NCI-H460 (cell line): ENCODE measurements around the gene FCN2. TPM values are rescaled to one million over a fixed set of nuclear protein-coding genes. Genes with fewer than 3 reads are reported as not detected.

Experiments used
- DNase-seq: peaks from one replicate; pipeline ENCODE4 v3.0.0-alpha.2; 2016; ENCODE audit warnings: low read depth; ENCODE audit errors: extremely low read depth
- total RNA-seq: library from RNA; depleted of rRNA; stranded (reverse); fragments of >200 nt; shearing (Covaris generic); gene quantifications from 2 replicates; pipeline ENCODE4 v1.2.3, GENCODE V29; 2014

Gene FCN2
- total RNA-seq, 1 experiment from 2014 or later, result not detected

GRCh38 chr9:134899818-134900217, 19.2 kb downstream of the FCN2 start:
- no peak for DNase-seq

- DNase-seq, result no peak
These were observed 22.3 kb downstream of the FCN2 start for GRCh38 chr9:134902936-134903335.

GRCh38 chr9:134908524-134909309, 28.1 kb downstream of the FCN2 start:
- DNase-seq, result no peak

GRCh38 chr9:134909511-134910481, 29.2 kb downstream of the FCN2 start:
- DNase-seq, result no peak

- DNase-seq, result no peak
These were observed 31.7 kb downstream of the FCN2 start for GRCh38 chr9:134912126-134912840.

GRCh38 chr9:134913041-134913712, 32.6 kb downstream of the FCN2 start:
- no peak for DNase-seq

- DNase-seq, result no peak
These were observed 33.3 kb downstream of the FCN2 start for GRCh38 chr9:134913713-134914500.

GRCh38 chr9:134914501-134914834, 33.9 kb downstream of the FCN2 start:
- DNase-seq, result no peak

GRCh38 chr9:134915046-134915985, 34.7 kb downstream of the FCN2 start:
- no peak for DNase-seq

- no peak for DNase-seq
These were observed 35.6 kb downstream of the FCN2 start for GRCh38 chr9:134916161-134916665.

GRCh38 chr9:134917431-134918373, 37.1 kb downstream of the FCN2 start, which contains the start of gene FCN1:
TSS of gene FCN1 (minus strand) at chr9:134917912. CDS start at chr9:134917871, 41 bp downstream.
- DNase-seq, result no peak

- no peak for DNase-seq
These were observed 38.0 kb downstream of the FCN2 start for GRCh38 chr9:134918646-134919045.

- no peak for DNase-seq
These were observed 38.7 kb downstream of the FCN2 start for GRCh38 chr9:134919303-134919702.

- no peak for DNase-seq
These were observed 41.7 kb downstream of the FCN2 start for GRCh38 chr9:134922066-134922931.

GRCh38 chr9:134922932-134923240, 42.3 kb downstream of the FCN2 start:
- DNase-seq, result no peak

GRCh38 chr9:134923466-134923865, 42.9 kb downstream of the FCN2 start:
- DNase-seq, result no peak
